Activated B cell treated with CpG ODN at 0.5 μM for 24 hours (primary cell): Measurements from ENCODE around the gene OR8B12. TPM values are rescaled to one million over a fixed set of nuclear protein-coding genes. Genes with fewer than 3 reads are reported as not detected.

Experiments
- ATAC-seq: fragments of 200-7000 bp; cut with Tn5 transposase; one replicate; pipeline ENCODE4 v1.10.0; 2021; ENCODE audit warnings: low read depth, mild to moderate bottlenecking, moderate library complexity
- CTCF ChIA-PET: fragments of 350-600 bp; sonication (Branson Sonifier 250); formaldehyde crosslinking; loops from one replicate; lab custom pipeline; 2021; ENCODE audit warnings: antibody characterized with exemption; lab: Charles Lee
- POLR2A ChIA-PET: fragments of 350-600 bp; sonication (Branson Sonifier 250); formaldehyde crosslinking; loops from one replicate; lab custom pipeline; 2021; ENCODE audit warnings: antibody characterized with exemption; lab: Charles Lee
- DNase-seq: peaks from one replicate; pipeline ENCODE4 v3.0.0; 2022
- H3K27ac Mint-ChIP-seq: one replicate; pipeline ENCODE4 v1.8.0; 2020; ENCODE audit warnings: mixed read lengths
- H3K27me3 Mint-ChIP-seq: one replicate; pipeline ENCODE4 v1.8.0; 2021; ENCODE audit warnings: mixed read lengths
- H3K36me3 Mint-ChIP-seq: one replicate; pipeline ENCODE4 v1.8.0; 2021; ENCODE audit warnings: low read depth, mixed read lengths
- H3K4me1 Mint-ChIP-seq: one replicate; pipeline ENCODE4 v1.8.0; 2021; ENCODE audit warnings: mixed read lengths
- H3K4me3 Mint-ChIP-seq: one replicate; pipeline ENCODE4 v1.8.0; 2020; ENCODE audit warnings: mild to moderate bottlenecking, mixed read lengths
- H3K9me3 Mint-ChIP-seq: one replicate; pipeline ENCODE4 v1.8.0; 2020; ENCODE audit warnings: mixed read lengths
- CTCF ChIP-seq: fragments of 200-600 bp; IDR thresholded peaks from one replicate; pipeline ENCODE4 v1.8.0; 2022; ENCODE audit warnings: antibody characterized with exemption, mild to moderate bottlenecking
- intact Hi-C: fragments of 100-400 bp; cut with micrococcal nuclease; formaldehyde crosslinking; loops from one replicate; pipeline ENCODE4 v1.15.1; 2024
- total RNA-seq: library from RNA; stranded (reverse); gene quantifications from 2 replicates; pipeline ENCODE4 v1.2.3, GENCODE V29; 2022

The OR8B12 gene
- total RNA-seq, 1 donor from 2014 or later, result not detected

DNA sequence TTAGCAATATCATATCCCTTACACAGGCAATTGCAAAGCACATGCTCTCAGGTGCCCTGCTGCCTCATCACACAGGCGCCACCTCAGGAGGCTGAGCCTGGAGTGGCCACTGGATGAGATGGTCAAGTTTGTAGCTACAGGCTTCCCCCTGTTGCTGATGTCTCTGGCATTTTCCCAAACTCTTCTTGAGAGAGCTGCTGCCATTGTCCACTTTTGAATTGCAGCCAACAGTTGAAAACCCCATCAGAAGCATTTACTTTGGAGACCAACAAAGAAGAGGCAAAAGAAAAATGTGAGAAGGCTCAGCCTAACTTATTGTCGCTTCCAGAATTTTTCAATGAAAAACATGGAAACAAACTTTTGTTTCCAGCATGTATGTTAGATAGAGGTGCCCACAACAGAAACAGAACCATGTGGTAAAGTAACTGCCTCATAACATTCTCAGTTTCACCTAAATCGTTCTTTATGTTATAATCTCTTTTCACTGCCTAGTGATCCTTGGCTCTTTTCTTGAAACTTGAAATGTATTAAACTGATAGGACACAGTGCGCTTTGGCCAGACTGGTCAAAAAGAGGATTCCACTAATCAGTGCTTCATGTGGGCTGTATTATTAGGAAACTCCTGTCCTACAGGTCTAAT, 50.3 kb downstream of the OR8B12 start:
- H3K27ac Mint-ChIP-seq, result no peak overlapping the region
- no peaks in the 10 kb centered on the region for H3K4me1 Mint-ChIP-seq
- no peak overlapping the region for H3K4me3 Mint-ChIP-seq
- ChIA-PET CTCF (no interaction called here), POLR2A (no interaction called here)
- no peaks in the 10 kb centered on the region for H3K36me3 Mint-ChIP-seq
- intact Hi-C loops, result no loop called here
- H3K9me3 Mint-ChIP-seq, result no peaks in the 10 kb centered on the region
- no peaks in the 10 kb centered on the region for H3K27me3 Mint-ChIP-seq
- TF ChIP-seq CTCF, result no peak
- no peak for ATAC-seq
- DNase-seq, result no peak

Other genes starting within 250 kb of the OR8B12 start
- gene OR8D1, start 229.7 kb downstream of the OR8B12 start, total RNA-seq, result not detected in 2 replicates
- not detected in 2 replicates for gene OR8D2, start 223.5 kb downstream of the OR8B12 start, total RNA-seq
- gene OR8B2, start 159.2 kb downstream of the OR8B12 start, total RNA-seq, result not detected in 2 replicates
- not detected in 2 replicates for gene OR8B3, start 144.6 kb downstream of the OR8B12 start, total RNA-seq
- gene OR8B4, start 118.8 kb downstream of the OR8B12 start, total RNA-seq, result not detected in 2 replicates
- gene OR8B8, start 98.0 kb downstream of the OR8B12 start, total RNA-seq, result not detected in 2 replicates
- not detected in 2 replicates for gene OR8A1, start 26.3 kb upstream of the OR8B12 start, total RNA-seq
- gene PANX3, start 67.8 kb upstream of the OR8B12 start, total RNA-seq, result not detected in 2 replicates
- 43.7 and 54.6 TPM in 2 replicates for gene TBRG1, start 79.2 kb upstream of the OR8B12 start, total RNA-seq
- gene SIAE, start 130.1 kb upstream of the OR8B12 start, total RNA-seq, result 2.6 and 3.4 TPM in 2 replicates
- 1.2 and 1.6 TPM in 2 replicates for gene SPA17, start 130.2 kb upstream of the OR8B12 start, total RNA-seq
- 0.69 and 1.0 TPM in 2 replicates for gene NRGN, start 196.3 kb upstream of the OR8B12 start, total RNA-seq
- gene VSIG2, start 208.6 kb upstream of the OR8B12 start, total RNA-seq, result 0.20 TPM in 2 replicates
- gene ESAM, start 218.6 kb upstream of the OR8B12 start, total RNA-seq, result 2.3 and 4.0 TPM in 2 replicates